ENCODE data around the gene BGLAP.

DNA sequence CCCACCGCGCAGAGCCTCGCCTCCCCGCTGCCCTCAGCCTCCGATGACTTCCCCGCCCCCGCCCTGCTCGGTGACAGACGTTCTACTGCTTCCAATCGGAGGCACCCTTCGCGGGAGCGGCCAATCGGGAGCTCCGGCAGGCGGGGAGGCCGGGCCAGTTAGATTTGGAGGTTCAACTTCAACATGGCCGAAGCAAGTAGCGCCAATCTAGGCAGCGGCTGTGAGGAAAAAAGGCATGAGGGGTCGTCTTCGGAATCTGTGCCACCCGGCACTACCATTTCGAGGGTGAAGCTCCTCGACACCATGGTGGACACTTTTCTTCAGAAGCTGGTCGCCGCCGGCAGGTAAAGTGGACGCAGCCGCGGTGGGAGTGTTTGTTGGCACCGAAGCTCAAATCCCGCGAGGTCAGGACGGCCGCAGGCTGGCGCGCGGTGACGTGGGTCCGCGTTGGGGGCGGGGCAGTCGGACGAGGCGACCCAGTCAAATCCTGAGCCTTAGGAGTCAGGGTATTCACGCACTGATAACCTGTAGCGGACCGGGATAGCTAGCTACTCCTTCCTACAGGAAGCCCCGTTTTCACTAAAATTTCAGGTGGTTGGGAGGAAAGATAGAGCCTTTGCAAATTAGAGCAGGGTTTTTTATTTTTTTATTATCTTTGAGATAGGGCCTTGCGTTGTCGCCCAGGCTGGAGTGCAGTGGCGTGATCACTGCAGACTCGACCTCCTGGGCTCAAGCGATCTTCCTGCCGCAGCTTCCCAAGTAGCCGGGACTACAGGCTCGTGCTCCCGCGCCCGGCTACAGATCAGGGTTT is 28.9 kb upstream of the BGLAP start, which contains the start of gene PMF1:
- no peak for TF ChIP-seq EZH2phosphoT487 (IDR thresholded peaks at IDR 0.05; ENCODE audit: insufficient read depth, low read depth)
- no peak for TF ChIP-seq EZH2 (IDR thresholded peaks at IDR 0.05; ENCODE audit: insufficient read depth, poor library complexity, severe bottlenecking)
